HG03342 (cell line): ENCODE results near the gene RAB1A.

Source experiments
- ATAC-seq: cut with Tn5 transposase; IDR thresholded peaks from one replicate; pipeline ENCODE4 v1.9.1; 2021; ENCODE audit warnings: mild to moderate bottlenecking, moderate library complexity; ENCODE audit not compliant: unreplicated experiment

RAB1A gene

DNA sequence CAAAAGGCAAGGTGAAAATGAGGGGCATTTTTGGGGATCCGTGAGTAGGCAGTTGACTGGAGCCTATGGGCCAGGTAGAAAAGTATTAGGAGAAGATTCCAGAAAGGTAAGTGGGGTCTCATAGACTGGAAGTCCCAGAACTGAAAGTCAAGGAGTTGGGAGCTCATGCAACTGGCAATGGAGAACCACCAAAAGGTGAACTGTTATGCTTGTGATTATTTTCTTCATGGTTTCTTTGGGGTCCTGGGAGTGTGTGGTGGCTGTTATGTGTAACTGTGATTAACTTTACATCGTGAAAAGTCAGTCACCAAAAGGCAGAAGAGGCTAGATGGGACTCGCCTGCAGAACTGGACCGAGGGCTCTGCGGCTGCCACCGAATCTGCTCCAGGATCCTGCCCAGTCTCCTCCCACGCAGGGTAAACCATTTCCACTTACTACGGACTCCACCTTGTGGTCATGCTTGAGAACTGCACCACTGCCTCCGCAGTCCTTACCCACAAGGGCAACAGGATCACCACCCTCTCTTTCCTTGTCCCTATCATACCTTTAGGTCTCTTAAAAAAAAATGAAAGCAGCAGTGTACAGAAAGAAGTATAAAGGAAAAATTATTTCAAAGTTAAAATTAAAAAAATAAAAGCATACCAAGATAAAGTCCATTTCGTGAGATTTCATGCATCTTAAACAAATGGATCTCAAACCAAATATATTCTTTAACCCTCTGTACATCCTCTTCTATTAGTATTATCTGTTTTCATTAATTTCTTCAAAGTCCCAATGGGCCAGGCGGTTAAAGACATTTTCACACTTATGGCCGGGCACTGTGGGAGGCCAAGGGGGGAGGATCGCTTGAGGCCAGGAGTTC lies 89.3 kb downstream of the RAB1A start:
- ATAC-seq, result peak; percentile 75

- ATAC-seq, result no peak
Measured at GRCh38 chr2:65039640-65040039, 90.3 kb downstream of the RAB1A start.

- ATAC-seq, result no peak
Measured at GRCh38 chr2:65037178-65037577, 92.7 kb downstream of the RAB1A start.
